Measurements from ENCODE around the gene GNG14. TPM values are rescaled to one million over a fixed set of nuclear protein-coding genes. Genes with fewer than 3 reads are reported as not detected.

Gene GNG14
- total and polyA plus RNA-seq, 2 of the 13 experiments (the other 11 are each of a cell fraction or from before 2014, with no cell fraction given) = not detected

- TF ChIP-seq, protein P1, sequence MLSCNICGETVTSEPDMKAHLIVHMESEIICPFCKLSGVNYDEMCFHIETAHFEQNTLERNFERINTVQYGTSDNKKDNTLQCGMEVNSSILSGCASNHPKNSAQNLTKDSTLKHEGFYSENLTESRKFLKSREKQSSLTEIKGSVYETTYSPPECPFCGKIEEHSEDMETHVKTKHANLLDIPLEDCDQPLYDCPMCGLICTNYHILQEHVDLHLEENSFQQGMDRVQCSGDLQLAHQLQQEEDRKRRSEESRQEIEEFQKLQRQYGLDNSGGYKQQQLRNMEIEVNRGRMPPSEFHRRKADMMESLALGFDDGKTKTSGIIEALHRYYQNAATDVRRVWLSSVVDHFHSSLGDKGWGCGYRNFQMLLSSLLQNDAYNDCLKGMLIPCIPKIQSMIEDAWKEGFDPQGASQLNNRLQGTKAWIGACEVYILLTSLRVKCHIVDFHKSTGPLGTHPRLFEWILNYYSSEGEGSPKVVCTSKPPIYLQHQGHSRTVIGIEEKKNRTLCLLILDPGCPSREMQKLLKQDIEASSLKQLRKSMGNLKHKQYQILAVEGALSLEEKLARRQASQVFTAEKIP (CRISPR knock-in tag; IDR thresholded peaks at IDR 0.05; ENCODE audit: borderline replicate concordance) = no peak
- TF ChIP-seq ZFP41 (CRISPR knock-in tag; IDR thresholded peaks at IDR 0.05; ENCODE audit: borderline replicate concordance) = no peak
- TF ChIP-seq, protein P2, sequence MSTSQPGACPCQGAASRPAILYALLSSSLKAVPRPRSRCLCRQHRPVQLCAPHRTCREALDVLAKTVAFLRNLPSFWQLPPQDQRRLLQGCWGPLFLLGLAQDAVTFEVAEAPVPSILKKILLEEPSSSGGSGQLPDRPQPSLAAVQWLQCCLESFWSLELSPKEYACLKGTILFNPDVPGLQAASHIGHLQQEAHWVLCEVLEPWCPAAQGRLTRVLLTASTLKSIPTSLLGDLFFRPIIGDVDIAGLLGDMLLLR (CRISPR knock-in tag; IDR thresholded peaks at IDR 0.05) = peak; percentile 91; the same call in 1 of the 2 replicates
- peak; percentile 95 for TF ChIP-seq NRL (CRISPR knock-in tag; IDR thresholded peaks at IDR 0.05; ENCODE audit: borderline replicate concordance)
- no peak for TF ChIP-seq ZNF780A (CRISPR knock-in tag; IDR thresholded peaks at IDR 0.05)
- TF ChIP-seq, protein P3, sequence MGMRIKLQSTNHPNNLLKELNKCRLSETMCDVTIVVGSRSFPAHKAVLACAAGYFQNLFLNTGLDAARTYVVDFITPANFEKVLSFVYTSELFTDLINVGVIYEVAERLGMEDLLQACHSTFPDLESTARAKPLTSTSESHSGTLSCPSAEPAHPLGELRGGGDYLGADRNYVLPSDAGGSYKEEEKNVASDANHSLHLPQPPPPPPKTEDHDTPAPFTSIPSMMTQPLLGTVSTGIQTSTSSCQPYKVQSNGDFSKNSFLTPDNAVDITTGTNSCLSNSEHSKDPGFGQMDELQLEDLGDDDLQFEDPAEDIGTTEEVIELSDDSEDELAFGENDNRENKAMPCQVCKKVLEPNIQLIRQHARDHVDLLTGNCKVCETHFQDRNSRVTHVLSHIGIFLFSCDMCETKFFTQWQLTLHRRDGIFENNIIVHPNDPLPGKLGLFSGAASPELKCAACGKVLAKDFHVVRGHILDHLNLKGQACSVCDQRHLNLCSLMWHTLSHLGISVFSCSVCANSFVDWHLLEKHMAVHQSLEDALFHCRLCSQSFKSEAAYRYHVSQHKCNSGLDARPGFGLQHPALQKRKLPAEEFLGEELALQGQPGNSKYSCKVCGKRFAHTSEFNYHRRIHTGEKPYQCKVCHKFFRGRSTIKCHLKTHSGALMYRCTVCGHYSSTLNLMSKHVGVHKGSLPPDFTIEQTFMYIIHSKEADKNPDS (CRISPR knock-in tag; IDR thresholded peaks at IDR 0.05) = no peak
- TF ChIP-seq TAF15 (IDR thresholded peaks at IDR 0.05; ENCODE audit: low read depth, low read length, poor library complexity, severe bottlenecking) = peak; percentile 79
- TF ChIP-seq MTF1 (CRISPR knock-in tag; IDR thresholded peaks at IDR 0.05) = no peak
- 0 out of 2 replicates have a peak, but pooled peaks have one; percentile 24 for TF ChIP-seq ZNF431 (CRISPR knock-in tag; IDR thresholded peaks at IDR 0.05; ENCODE audit: borderline replicate concordance, low read depth)
- TF ChIP-seq, protein P4, sequence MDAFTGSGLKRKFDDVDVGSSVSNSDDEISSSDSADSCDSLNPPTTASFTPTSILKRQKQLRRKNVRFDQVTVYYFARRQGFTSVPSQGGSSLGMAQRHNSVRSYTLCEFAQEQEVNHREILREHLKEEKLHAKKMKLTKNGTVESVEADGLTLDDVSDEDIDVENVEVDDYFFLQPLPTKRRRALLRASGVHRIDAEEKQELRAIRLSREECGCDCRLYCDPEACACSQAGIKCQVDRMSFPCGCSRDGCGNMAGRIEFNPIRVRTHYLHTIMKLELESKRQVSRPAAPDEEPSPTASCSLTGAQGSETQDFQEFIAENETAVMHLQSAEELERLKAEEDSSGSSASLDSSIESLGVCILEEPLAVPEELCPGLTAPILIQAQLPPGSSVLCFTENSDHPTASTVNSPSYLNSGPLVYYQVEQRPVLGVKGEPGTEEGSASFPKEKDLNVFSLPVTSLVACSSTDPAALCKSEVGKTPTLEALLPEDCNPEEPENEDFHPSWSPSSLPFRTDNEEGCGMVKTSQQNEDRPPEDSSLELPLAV (CRISPR knock-in tag; conservative IDR thresholded peaks at IDR 0.05; ENCODE audit: low read depth) = no peak
- no peak for TF ChIP-seq ZFP36L1 (CRISPR knock-in tag; IDR thresholded peaks at IDR 0.05)
- no peak for TF ChIP-seq ZNF841 (CRISPR knock-in tag; IDR thresholded peaks at IDR 0.05; ENCODE audit: borderline replicate concordance)
- TF ChIP-seq ZNF556 (CRISPR knock-in tag; IDR thresholded peaks at IDR 0.05; ENCODE audit: borderline replicate concordance) = peak; percentile 69; the same call in 1 of the 2 replicates
- TF ChIP-seq CAMTA2 (CRISPR knock-in tag; IDR thresholded peaks at IDR 0.05; ENCODE audit: borderline replicate concordance) = 0 out of 2 replicates have a peak, but pooled peaks have one; percentile 38
- no peak for TF ChIP-seq EZH2 (conservative IDR thresholded peaks at IDR 0.05; ENCODE audit: low read depth, low read length)
- no peak for TF ChIP-seq ZSCAN20 (CRISPR knock-in tag; IDR thresholded peaks at IDR 0.05; ENCODE audit: borderline replicate concordance)
- TF ChIP-seq ZNF256 (CRISPR knock-in tag; conservative IDR thresholded peaks at IDR 0.05) = no peak
Measured at GRCh38 chr19:12696366-12697335, 8.9 kb downstream of the GNG14 start, which contains the start of gene FBXW9 (continued).
